DOHH2 (cell line): Measurements from ENCODE around the gene USP16.

ENCODE experiments used
- CTCF ChIP-seq: fragments of 200-600 bp; sonication (generic); IDR thresholded peaks from one replicate; pipeline ENCODE4 v1.5.1; 2014; ENCODE audit warnings: antibody characterized with exemption, mild to moderate bottlenecking, low read depth, low read length; ENCODE audit not compliant: poor library complexity, severe bottlenecking
- EZH2phosphoT487 ChIP-seq: fragments of 200-600 bp; sonication (generic); IDR thresholded peaks from 2 replicates; pipeline ENCODE4 v1.6.1; 2017; ENCODE audit warnings: borderline replicate concordance, mild to moderate bottlenecking, antibody characterized with exemption, low read length, moderate library complexity, mixed read lengths

GRCh38 chr21:29002442-29003144 is 21.9 kb upstream of the USP16 start:
- TF ChIP-seq CTCF = no peak
- no peak for TF ChIP-seq EZH2phosphoT487
